Thyroid gland (tissue), 4 donors: ENCODE data around the gene KLHL2.

Experiments
- CTCF ChIP-seq, 6 experiments: fragments of 200-600 bp in 3 of 6; fragments of 450-650 bp in 3 of 6; sonication (generic) in 3 of 6; IDR thresholded peaks; one replicate each; pipeline ENCODE4 v1.5.1; 2016 to 2019; ENCODE audit warnings: antibody characterized with exemption in 6 of 6, mild to moderate bottlenecking in 2 of 6, inconsistent platforms in 1 of 6, moderate library complexity in 1 of 6
- POLR2A ChIP-seq, 2 donors: fragments of 450-650 bp; IDR thresholded peaks; one replicate each; pipeline ENCODE4 v1.6.1; 2017; ENCODE audit warnings: antibody characterized with exemption in 2 of 2, mild to moderate bottlenecking in 2 of 2, moderate library complexity in 1 of 2

GRCh38 chr4:165331359-165331758 lies 124.0 kb downstream of the KLHL2 start:
- TF ChIP-seq CTCF (IDR thresholded peaks at IDR 0.05) (no peak), POLR2A (IDR thresholded peaks at IDR 0.05) (no peak)
